Aorta (tissue), 5 donors: ENCODE data around the gene HSP90AB1. TPM values are rescaled to one million over a fixed set of nuclear protein-coding genes. Genes with fewer than 3 reads are reported as not detected.

Experiments used
- ATAC-seq: fragments of 200-7000 bp; cut with Tn5 transposase; one replicate; pipeline ENCODE4 v1.9.1; 2022; ENCODE audit warnings: moderate library complexity; ENCODE audit not compliant: low FRiP score
- DNase-seq, 2 donors: peaks; one replicate each; pipeline ENCODE4 v3.0.0-alpha.2; 2020
- H3K27ac ChIP-seq, 2 donors: one replicate each; pipeline ENCODE4 v1.5.1; 2013; ENCODE audit warnings: low read length in 2 of 2, mild to moderate bottlenecking in 2 of 2, moderate library complexity in 2 of 2, control low read depth in 1 of 2, inconsistent platforms in 1 of 2, low read depth in 1 of 2
- H3K27me3 ChIP-seq, 2 donors: one replicate each; pipeline ENCODE4 v1.6.1; 2013; ENCODE audit warnings: control low read depth in 1 of 2, low read length in 1 of 2, mild to moderate bottlenecking in 1 of 2, moderate library complexity in 1 of 2; ENCODE audit not compliant: insufficient read depth in 2 of 2, control insufficient read depth in 1 of 2
- H3K36me3 ChIP-seq, 2 donors: one replicate each; pipeline ENCODE4 v1.6.1; 2013; ENCODE audit warnings: control low read depth in 1 of 2, low read length in 1 of 2, mild to moderate bottlenecking in 1 of 2; ENCODE audit not compliant: insufficient read depth in 2 of 2, control insufficient read depth in 1 of 2
- H3K4me1 ChIP-seq, 2 donors: one replicate each; pipeline ENCODE4 v1.6.1; 2013; ENCODE audit warnings: low read length in 2 of 2, control low read depth in 1 of 2, mild to moderate bottlenecking in 1 of 2, moderate library complexity in 1 of 2; ENCODE audit not compliant: insufficient read depth in 2 of 2, control insufficient read depth in 1 of 2
- H3K4me3 ChIP-seq, 2 donors: one replicate each; pipeline ENCODE4 v1.5.1; 2013; ENCODE audit warnings: low read length in 2 of 2, control low read depth in 1 of 2, mild to moderate bottlenecking in 1 of 2
- H3K9me3 ChIP-seq: one replicate; pipeline ENCODE4 v1.6.1; 2013; ENCODE audit warnings: mild to moderate bottlenecking, low read length; ENCODE audit not compliant: control insufficient read depth
- WGBS, 2 donors: extraction: QIAGEN DNeasy Blood & Tissue Kit; methylation state at CpG; one replicate each; pipeline ENCODE4 v1.1.7; 2013; 5-methylcytosine and 5-hydroxymethylcytosine counted together
- intact Hi-C, 2 donors: fragments of 100-400 bp; cut with DNase I; formaldehyde crosslinking; loops; one replicate each; pipeline versions ENCODE4 v1.14.2 to v1.15.0; 2022
- polyA plus RNA-seq, 2 donors: library from polyadenylated mRNA; stranded (reverse); fragments of 200-250 nt; gene quantifications; one replicate each; pipeline ENCODE4 v1.2.3, GENCODE V29; 2013
- total RNA-seq, 2 donors: library from RNA; stranded (reverse); fragmentation: NEBNext Ultra II Directional; extraction: Animal tissue kit (Norgen Biotek cat#: 25700); gene quantifications; one replicate each; pipeline ENCODE4 v1.2.1, GENCODE V29; 2021
- donor health status: healthy with polysubstance abuse.
- donor health status: Bipolar disorder and iron deficiency.
- donor health status: DM: no; HTN: no; CAD: no.
- donor health status: DM: no; HTN: no; CAD: no.
- donor health status: DM: yes; HTN: yes; CAD: no.

Gene HSP90AB1
- total and polyA plus RNA-seq, 4 donors, result 385 to 636 (median 440) TPM

GRCh38 chr6:44249082-44249748, 2.3 kb downstream of the HSP90AB1 start:
- H3K36me3 ChIP-seq, result peaks cover 7 to 9% of the 10 kb centered on the region in 2 donors
- no peaks in the 10 kb centered on the region for H3K4me1 ChIP-seq
- no peaks in the 10 kb centered on the region for H3K27me3 ChIP-seq
- no peak overlapping the region for H3K27ac ChIP-seq
- DNase-seq (peak in 1 of 2 donors; percentile 55), ATAC-seq (no peak)
- WGBS, 2 donors, result 66% methylated on average over 9 of the region's 9 CpGs
- intact Hi-C loops, result loop anchor here in 1 of 2 donors (10.0 kb wide), 1 partner anchor 474 kb away; the partner anchor contains the start of gene VEGFA
- no peak overlapping the region for H3K4me3 ChIP-seq
- no peaks in the 10 kb centered on the region for H3K9me3 ChIP-seq

- H3K4me3 ChIP-seq, result no peak overlapping the region
- no peaks in the 10 kb centered on the region for H3K4me1 ChIP-seq
- no peak for ATAC-seq
- 50 to 60% methylated on average over 5 to 6 of the region's 6 CpGs for WGBS, 2 donors
- peaks cover 7 to 9% of the 10 kb centered on the region in 2 donors for H3K36me3 ChIP-seq
- no peaks in the 10 kb centered on the region for H3K27me3 ChIP-seq
- no peak for DNase-seq
- H3K27ac ChIP-seq, result no peak overlapping the region
- H3K9me3 ChIP-seq, result no peaks in the 10 kb centered on the region
- intact Hi-C loops, result no loop called here
Measured at GRCh38 chr6:44250067-44250717, 3.3 kb downstream of the HSP90AB1 start.

GRCh38 chr6:44250718-44251123, 3.8 kb downstream of the HSP90AB1 start:
- H3K4me3 ChIP-seq, result no peak overlapping the region
- H3K36me3 ChIP-seq, result peaks cover 7 to 9% of the 10 kb centered on the region in 2 donors
- no peak overlapping the region for H3K27ac ChIP-seq
- DNase-seq (no peak), ATAC-seq (no peak)
- no peaks in the 10 kb centered on the region for H3K4me1 ChIP-seq
- intact Hi-C loops, result no loop called here
- H3K9me3 ChIP-seq, result no peaks in the 10 kb centered on the region
- H3K27me3 ChIP-seq, result no peaks in the 10 kb centered on the region
- 68 to 69% methylated on average over 3 of the region's 3 CpGs for WGBS, 2 donors

- peaks cover 0 to 2% of the 10 kb centered on the region in 2 donors for H3K4me1 ChIP-seq
- H3K27me3 ChIP-seq, result no peaks in the 10 kb centered on the region
- intact Hi-C loops, result no loop called here
- 88 to 90% methylated on average over 14 of the region's 14 CpGs for WGBS, 2 donors
- H3K4me3 ChIP-seq, result no peak overlapping the region
- H3K27ac ChIP-seq, result no peak overlapping the region
- no peak for ATAC-seq
- H3K36me3 ChIP-seq, result peaks cover 7 to 9% of the 10 kb centered on the region in 2 donors
- DNase-seq, result peak in 1 of 2 donors; percentile 51
- no peaks in the 10 kb centered on the region for H3K9me3 ChIP-seq
Measured at GRCh38 chr6:44251576-44252524, 4.9 kb downstream of the HSP90AB1 start.

GRCh38 chr6:44253307-44254101, 6.6 kb downstream of the HSP90AB1 start:
- Histone ChIP-seq H3K4me3 (no peak overlapping the region), H3K27me3 (no peaks in the 10 kb centered on the region), H3K9me3 (no peaks in the 10 kb centered on the region), H3K27ac (no peak overlapping the region), H3K36me3 (peaks cover 7 to 9% of the 10 kb centered on the region in 2 donors), H3K4me1 (peaks cover 0 to 2% of the 10 kb centered on the region in 2 donors)
- intact Hi-C loops, result no loop called here
- WGBS, 2 donors, result 65 to 68% methylated on average over 10 of the region's 10 CpGs
- DNase-seq (peak in 1 of 2 donors; percentile 48), ATAC-seq (no peak)

GRCh38 chr6:44254191-44255104, 7.5 kb downstream of the HSP90AB1 start:
- intact Hi-C loops, result loop anchor here in 1 of 2 donors (5.0 kb wide), 2 partner anchors 82 to 157 kb away; no protein-coding TSS in a partner anchor
- no peaks in the 10 kb centered on the region for H3K9me3 ChIP-seq
- H3K4me1 ChIP-seq, result peaks cover 0 to 2% of the 10 kb centered on the region in 2 donors
- no peak for ATAC-seq
- H3K36me3 ChIP-seq, result peaks cover 7 to 9% of the 10 kb centered on the region in 2 donors
- H3K27me3 ChIP-seq, result no peaks in the 10 kb centered on the region
- no peak overlapping the region for H3K4me3 ChIP-seq
- DNase-seq, result peak in 1 of 2 donors; percentile 57
- WGBS, 2 donors, result 62 to 70% methylated on average over 12 of the region's 12 CpGs
- H3K27ac ChIP-seq, result no peak overlapping the region

GRCh38 chr6:44255105-44255808, 8.4 kb downstream of the HSP90AB1 start:
- 60% methylated on average over 16 of the region's 16 CpGs for WGBS, 2 donors
- Histone ChIP-seq H3K9me3 (no peaks in the 10 kb centered on the region), H3K27me3 (no peaks in the 10 kb centered on the region), H3K27ac (no peak overlapping the region), H3K36me3 (peaks cover 6 to 7% of the 10 kb centered on the region in 2 donors), H3K4me3 (no peak overlapping the region), H3K4me1 (peaks cover 0 to 2% of the 10 kb centered on the region in 2 donors)
- DNase-seq (peak in 1 of 2 donors; percentile 66), ATAC-seq (no peak)
- intact Hi-C loops, result loop anchor here in 1 of 2 donors (5.0 kb wide), 2 partner anchors 83 to 158 kb away; no protein-coding TSS in a partner anchor
